Cardiac muscle cell (in vitro differentiated cells and primary cell): Measurements from ENCODE around the gene EPM2A. TPM values are rescaled to one million over a fixed set of nuclear protein-coding genes. Genes with fewer than 3 reads are reported as not detected.

ENCODE experiments used
- DNase-seq, 2 donors: peaks; one replicate each; pipeline versions ENCODE4 v3.0.0 to v3.0.0-alpha.2; 2010 to 2017; ENCODE audit warnings: low read depth in 1 of 2, low spot score in 1 of 2
- H3K27ac ChIP-seq: fragments of 200-600 bp; sonication (generic); 2 replicates; pipeline ENCODE4 v1.5.1; 2016
- H3K27me3 ChIP-seq: fragments of 200-600 bp; sonication (generic); 2 replicates; pipeline ENCODE4 v1.6.0; 2016; ENCODE audit warnings: control low read depth
- H3K36me3 ChIP-seq: fragments of 200-600 bp; sonication (generic); 2 replicates; pipeline ENCODE4 v1.5.1; 2016; ENCODE audit warnings: control low read depth
- H3K4me1 ChIP-seq: fragments of 200-600 bp; sonication (generic); 2 replicates; pipeline ENCODE4 v1.8.1; 2017; ENCODE audit warnings: low read depth, mild to moderate bottlenecking, mixed run types
- H3K4me3 ChIP-seq: fragments of 200-600 bp; sonication (generic); 2 replicates; pipeline ENCODE4 v1.5.1; 2016; ENCODE audit warnings: mild to moderate bottlenecking
- H3K9me3 ChIP-seq: fragments of 200-600 bp; sonication (generic); 2 replicates; pipeline ENCODE4 v1.5.1; 2017; ENCODE audit warnings: low read depth, mild to moderate bottlenecking, control low read depth
- polyA plus RNA-seq: library from polyadenylated mRNA; unstranded; fragments of >200 nt; fragmentation: Nextera tagmentation; extraction: Ambion mirVana; gene quantifications from 2 replicates; pipeline ENCODE4 v1.2.1, GENCODE V29; 2016
- total RNA-seq: library from RNA; depleted of rRNA; stranded (reverse); fragments of >200 nt; gene quantifications from 2 replicates; pipeline ENCODE4 v1.2.3, GENCODE V29; 2016
- TF ChIP-seq, protein P1 (sequence below): IDR thresholded peaks from 2 replicates; pipeline ENCODE4 v1.5.1; 2012; ENCODE audit warnings: low read depth, mild to moderate bottlenecking, low read length

The EPM2A gene
- total and polyA plus RNA-seq, 2 experiments from 2014 or later: 23.1 to 28.3 TPM

DNA sequence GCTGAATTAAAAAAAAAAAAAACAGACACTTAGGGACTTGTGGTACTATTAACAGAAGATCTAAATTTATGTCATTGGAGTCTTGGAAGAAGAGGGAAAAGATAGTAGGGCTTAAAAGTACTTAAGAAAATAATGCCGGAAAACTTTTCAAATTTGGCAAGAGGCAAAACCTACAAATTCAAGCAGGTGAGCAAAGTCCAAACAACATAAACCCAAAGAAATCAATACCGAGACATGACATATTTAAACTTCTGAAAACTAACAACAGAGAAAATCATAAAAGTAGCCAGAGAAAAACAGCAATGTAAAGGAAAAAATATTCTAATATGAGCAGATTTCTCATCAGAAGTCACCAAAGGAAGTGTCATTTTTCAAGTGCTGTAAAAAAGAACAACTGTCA is 44.4 kb downstream of the EPM2A start:
- Histone ChIP-seq H3K27me3 (no peaks in the 10 kb centered on the region), H3K9me3 (no peaks in the 10 kb centered on the region), H3K4me1 (peaks cover 6% of the 10 kb centered on the region), H3K27ac (no peak overlapping the region), H3K4me3 (no peak overlapping the region), H3K36me3 (no peaks in the 10 kb centered on the region)
- DNase-seq: no peak
- TF ChIP-seq, protein P1, sequence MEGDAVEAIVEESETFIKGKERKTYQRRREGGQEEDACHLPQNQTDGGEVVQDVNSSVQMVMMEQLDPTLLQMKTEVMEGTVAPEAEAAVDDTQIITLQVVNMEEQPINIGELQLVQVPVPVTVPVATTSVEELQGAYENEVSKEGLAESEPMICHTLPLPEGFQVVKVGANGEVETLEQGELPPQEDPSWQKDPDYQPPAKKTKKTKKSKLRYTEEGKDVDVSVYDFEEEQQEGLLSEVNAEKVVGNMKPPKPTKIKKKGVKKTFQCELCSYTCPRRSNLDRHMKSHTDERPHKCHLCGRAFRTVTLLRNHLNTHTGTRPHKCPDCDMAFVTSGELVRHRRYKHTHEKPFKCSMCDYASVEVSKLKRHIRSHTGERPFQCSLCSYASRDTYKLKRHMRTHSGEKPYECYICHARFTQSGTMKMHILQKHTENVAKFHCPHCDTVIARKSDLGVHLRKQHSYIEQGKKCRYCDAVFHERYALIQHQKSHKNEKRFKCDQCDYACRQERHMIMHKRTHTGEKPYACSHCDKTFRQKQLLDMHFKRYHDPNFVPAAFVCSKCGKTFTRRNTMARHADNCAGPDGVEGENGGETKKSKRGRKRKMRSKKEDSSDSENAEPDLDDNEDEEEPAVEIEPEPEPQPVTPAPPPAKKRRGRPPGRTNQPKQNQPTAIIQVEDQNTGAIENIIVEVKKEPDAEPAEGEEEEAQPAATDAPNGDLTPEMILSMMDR: no peak

DNA sequence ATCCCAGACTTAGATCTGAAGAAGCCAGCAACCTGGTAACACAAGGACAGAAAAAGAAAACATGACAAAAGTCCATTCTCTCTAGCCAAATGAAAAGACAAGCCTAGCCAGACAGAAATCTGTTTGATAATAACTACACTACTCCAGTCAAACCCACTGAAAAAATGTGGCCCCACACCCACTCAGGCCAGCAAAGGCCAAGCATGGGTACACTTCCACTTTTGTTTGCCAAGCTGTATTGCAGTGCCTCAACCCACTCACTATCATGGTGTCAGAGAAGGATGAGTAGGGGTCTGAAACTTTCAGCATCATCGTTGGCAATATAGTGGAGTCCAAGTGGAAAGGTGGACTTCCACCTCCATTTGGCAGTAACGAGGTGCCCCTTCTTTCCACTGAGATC is 45.8 kb downstream of the EPM2A start:
- Histone ChIP-seq H3K9me3 (no peaks in the 10 kb centered on the region), H3K36me3 (no peaks in the 10 kb centered on the region), H3K27me3 (no peaks in the 10 kb centered on the region), H3K4me1 (peaks cover 9% of the 10 kb centered on the region), H3K4me3 (no peak overlapping the region), H3K27ac (no peak overlapping the region)
- TF ChIP-seq, protein P1: no peak
- DNase-seq: no peak

DNA sequence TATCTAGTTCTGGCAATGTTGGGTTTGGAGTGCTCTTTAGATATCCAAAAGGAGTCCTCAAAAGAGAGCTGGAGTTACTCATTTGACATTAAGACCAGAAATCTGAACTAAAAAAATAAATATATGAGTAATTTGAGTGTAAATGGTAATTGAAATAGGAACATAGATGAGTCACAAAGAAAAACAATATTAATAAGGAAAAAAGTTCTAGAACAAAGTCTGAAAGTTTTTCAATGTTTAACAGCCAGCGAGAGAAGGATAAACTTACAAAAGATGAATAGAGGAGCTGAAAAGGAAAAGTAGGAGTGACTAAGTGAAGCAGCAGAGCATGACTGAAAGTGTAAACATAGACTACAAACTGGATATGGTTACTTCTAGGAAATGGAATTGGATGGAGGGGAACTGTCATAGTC is 46.8 kb downstream of the EPM2A start:
- Histone ChIP-seq H3K4me1 (peaks cover 9% of the 10 kb centered on the region), H3K9me3 (no peaks in the 10 kb centered on the region), H3K27me3 (no peaks in the 10 kb centered on the region), H3K27ac (no peak overlapping the region), H3K36me3 (no peaks in the 10 kb centered on the region), H3K4me3 (no peak overlapping the region)
- TF ChIP-seq, protein P1: no peak
- no peak for DNase-seq

DNA sequence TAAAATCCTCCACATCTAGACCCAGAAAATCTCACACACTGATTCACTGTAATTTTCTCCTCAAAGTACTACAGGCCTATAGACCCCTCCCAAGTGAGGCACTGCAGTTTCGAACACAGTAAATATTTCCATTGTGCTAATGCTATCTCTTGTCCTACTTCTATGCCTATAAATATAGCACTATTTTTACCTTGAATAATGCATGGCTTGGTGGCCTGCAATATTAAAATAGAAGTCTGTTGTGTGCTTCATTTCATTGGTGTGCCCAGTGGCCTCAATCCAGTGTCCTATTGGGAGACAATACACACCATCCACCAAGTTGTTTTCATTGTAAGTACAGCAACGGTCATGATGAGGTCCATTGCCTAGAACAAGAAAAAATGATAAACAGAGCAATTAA is 49.4 kb downstream of the EPM2A start:
- no peaks in the 10 kb centered on the region for H3K27me3 ChIP-seq
- peaks cover 9% of the 10 kb centered on the region for H3K4me1 ChIP-seq
- H3K4me3 ChIP-seq: no peak overlapping the region
- TF ChIP-seq, protein P1: no peak
- H3K9me3 ChIP-seq: no peaks in the 10 kb centered on the region
- no peak overlapping the region for H3K27ac ChIP-seq
- H3K36me3 ChIP-seq: peaks cover 3% of the 10 kb centered on the region
- DNase-seq: no peak

DNA sequence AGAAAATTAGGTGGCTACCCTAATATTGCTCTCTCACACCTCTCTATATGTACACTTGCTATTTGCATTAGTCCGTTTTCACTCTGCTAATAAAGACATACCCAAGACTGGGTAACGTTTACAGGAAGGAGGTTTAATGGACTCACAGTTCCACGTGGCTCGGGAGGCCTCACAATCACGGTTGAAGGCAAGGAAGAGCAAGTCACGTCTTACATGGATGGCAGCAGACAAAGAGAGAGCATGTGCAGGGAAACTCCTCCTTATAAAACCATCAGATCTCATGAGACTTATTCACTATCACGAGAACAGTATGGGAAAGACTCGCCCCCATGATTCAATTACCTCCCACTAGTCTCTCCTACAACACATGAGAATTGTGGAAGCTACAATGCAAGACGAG is 53.4 kb downstream of the EPM2A start:
- no peaks in the 10 kb centered on the region for H3K9me3 ChIP-seq
- H3K36me3 ChIP-seq: peaks cover 3% of the 10 kb centered on the region
- TF ChIP-seq, protein P1: no peak
- H3K27me3 ChIP-seq: no peaks in the 10 kb centered on the region
- H3K27ac ChIP-seq: no peak overlapping the region
- peaks cover 9% of the 10 kb centered on the region for H3K4me1 ChIP-seq
- H3K4me3 ChIP-seq: no peak overlapping the region
- DNase-seq: no peak

DNA sequence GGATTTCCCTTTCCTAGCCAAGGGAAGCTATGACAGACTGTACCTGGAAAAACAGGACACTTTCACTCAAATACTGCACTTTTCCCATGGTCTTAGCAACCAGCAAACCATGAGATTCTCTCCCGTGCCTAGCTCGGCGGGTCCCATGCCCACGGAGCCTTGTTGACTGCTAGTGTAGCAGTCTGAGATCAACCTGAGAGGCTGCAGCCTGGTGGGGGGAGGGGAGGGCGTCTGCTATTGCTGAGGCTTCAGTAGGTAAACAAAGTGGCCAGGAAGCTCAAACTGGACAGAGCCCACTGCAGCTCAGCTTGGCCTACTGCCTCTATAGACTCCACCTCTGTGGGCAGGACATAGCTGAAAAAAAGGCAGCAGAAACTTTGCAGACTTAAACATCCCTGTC is 61.8 kb downstream of the EPM2A start:
- TF ChIP-seq, protein P1: no peak
- H3K4me3 ChIP-seq: no peak overlapping the region
- no peaks in the 10 kb centered on the region for H3K27me3 ChIP-seq
- no peak overlapping the region for H3K27ac ChIP-seq
- peaks cover 9% of the 10 kb centered on the region for H3K36me3 ChIP-seq
- H3K4me1 ChIP-seq: no peaks in the 10 kb centered on the region
- no peak for DNase-seq
- no peaks in the 10 kb centered on the region for H3K9me3 ChIP-seq
